NCI-H2081 treated with DMSO at 0.1 percent for 48 hours (cell line): Measurements from ENCODE around the gene KLHL40.

ENCODE experiments used
- DNase-seq: peaks from one replicate; lab custom pipeline; 2025; lab: John Stamatoyannopoulos, UW

KLHL40 gene, protein sequence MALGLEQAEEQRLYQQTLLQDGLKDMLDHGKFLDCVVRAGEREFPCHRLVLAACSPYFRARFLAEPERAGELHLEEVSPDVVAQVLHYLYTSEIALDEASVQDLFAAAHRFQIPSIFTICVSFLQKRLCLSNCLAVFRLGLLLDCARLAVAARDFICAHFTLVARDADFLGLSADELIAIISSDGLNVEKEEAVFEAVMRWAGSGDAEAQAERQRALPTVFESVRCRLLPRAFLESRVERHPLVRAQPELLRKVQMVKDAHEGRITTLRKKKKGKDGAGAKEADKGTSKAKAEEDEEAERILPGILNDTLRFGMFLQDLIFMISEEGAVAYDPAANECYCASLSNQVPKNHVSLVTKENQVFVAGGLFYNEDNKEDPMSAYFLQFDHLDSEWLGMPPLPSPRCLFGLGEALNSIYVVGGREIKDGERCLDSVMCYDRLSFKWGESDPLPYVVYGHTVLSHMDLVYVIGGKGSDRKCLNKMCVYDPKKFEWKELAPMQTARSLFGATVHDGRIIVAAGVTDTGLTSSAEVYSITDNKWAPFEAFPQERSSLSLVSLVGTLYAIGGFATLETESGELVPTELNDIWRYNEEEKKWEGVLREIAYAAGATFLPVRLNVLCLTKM

DNA sequence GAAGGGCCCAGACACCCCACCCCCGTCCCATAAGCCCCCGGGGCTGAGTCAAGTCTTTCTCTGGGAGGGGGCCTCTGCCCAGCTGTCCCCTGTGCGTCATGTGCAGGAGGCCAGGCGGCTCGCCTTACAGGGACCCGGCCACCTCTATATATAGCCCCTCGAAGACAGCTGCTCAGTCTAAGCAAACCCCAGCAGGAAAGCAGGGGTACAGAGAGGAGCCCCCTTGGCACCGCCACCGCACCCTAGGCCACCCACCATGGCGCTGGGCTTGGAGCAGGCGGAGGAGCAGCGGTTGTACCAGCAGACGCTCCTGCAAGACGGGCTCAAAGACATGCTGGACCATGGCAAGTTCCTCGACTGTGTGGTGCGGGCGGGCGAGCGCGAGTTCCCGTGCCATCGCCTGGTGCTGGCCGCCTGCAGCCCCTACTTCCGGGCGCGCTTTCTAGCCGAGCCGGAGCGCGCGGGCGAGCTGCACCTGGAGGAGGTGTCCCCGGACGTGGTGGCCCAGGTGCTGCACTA, at the start of gene KLHL40:
KLHL40 (plus strand) TSS at position 175 of the 519 bp plus-strand sequence; CDS start at position 257, 82 bp downstream.
- DNase-seq, result no peak

- no peak for DNase-seq
Observed at GRCh38 chr3:42637001-42637400, 48.3 kb upstream of the KLHL40 start.

GRCh38 chr3:42638339-42638842, 46.9 kb upstream of the KLHL40 start:
- DNase-seq, result no peak

DNA sequence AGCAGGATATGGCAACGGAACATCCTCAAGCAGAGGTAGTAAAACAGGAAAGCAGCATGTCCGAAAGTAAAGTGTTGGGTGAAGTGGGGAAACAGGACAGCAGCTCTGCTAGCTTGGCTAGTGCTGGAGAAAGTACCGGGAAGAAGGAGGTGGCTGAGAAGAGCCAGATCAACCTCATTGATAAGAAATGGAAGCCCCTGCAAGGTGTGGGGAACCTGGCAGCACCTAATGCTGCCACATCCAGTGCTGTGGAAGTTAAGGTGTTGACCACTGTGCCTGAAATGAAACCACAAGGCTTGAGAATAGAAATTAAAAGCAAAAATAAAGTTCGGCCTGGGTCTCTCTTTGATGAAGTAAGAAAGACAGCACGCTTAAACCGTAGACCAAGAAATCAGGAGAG, 46.1 kb upstream of the KLHL40 start:
- no peak for DNase-seq

- DNase-seq, result no peak
Observed at GRCh38 chr3:42640129-42640528, 45.2 kb upstream of the KLHL40 start.

DNA sequence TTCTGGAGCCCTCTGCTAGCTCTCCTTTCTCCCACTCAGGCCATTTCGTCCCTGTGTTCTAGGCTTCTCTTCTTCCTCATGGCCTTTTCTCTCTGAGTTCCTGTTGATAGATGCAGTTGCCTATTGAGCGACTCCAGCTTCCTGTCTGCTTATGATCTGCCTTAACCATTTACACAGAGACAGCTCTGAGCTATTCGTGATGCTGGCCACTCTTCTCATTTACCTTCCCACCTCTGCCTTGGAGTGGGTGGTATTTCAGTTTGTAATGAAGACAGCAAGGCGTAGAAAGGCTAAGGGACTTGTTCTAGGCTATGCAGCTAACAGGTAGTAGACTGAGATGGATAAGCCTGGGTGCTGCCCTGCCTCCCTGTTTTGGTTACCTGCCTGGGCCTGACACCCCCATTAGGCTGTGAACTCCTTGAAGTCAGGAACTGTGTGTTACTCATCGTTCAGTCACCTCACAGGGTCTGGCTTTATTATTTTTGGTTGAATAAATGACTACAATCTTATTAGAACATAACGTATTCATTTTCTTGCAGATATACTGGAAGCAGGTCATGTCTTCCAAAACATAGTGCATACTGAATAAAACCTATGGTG, 44.5 kb upstream of the KLHL40 start:
- no peak for DNase-seq

GRCh38 chr3:42647821-42648459, 37.4 kb upstream of the KLHL40 start:
- DNase-seq, result no peak

GRCh38 chr3:42649006-42649405, 36.3 kb upstream of the KLHL40 start:
- DNase-seq, result no peak

DNA sequence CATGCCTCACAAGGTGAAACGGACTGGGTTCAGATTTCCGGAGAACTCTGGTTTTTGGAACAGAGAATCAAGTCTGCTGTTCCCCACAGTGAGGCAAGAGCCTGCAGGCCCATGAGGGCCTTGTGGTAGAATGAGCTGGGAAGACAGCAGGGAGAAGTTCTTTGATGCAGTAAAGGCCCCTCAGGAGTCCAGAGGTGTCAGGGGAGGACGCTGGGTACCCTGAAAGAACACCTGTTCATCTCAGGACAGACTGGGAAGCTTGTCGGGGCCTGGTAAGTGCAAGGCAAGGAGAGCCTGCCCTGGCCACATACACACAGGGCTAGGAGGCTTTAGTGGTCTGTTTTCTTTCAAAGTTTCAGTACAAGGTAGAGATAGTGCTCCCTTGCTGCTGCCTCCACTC, 35.6 kb upstream of the KLHL40 start:
- DNase-seq, result no peak

- no peak for DNase-seq
Observed at GRCh38 chr3:42651248-42652091, 33.9 kb upstream of the KLHL40 start.

DNA sequence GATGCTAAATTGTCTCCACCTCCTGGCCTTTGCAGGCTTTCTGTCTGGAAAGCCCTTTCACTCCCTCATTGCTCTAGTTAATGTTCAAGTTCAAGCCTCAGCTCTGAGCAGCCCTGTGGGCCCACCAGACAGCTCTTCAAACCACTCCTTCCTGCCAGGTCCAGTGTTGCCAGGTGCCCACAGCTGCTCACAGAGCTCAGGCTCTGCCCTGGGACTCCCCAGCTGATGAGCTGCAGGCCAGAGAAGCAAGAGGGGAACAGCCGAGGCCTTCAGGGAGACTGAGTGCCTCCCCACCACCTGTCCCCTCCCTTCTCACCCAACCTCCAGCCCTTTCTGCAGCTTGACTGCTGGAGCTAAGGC, 33.1 kb upstream of the KLHL40 start:
- DNase-seq, result no peak

DNA sequence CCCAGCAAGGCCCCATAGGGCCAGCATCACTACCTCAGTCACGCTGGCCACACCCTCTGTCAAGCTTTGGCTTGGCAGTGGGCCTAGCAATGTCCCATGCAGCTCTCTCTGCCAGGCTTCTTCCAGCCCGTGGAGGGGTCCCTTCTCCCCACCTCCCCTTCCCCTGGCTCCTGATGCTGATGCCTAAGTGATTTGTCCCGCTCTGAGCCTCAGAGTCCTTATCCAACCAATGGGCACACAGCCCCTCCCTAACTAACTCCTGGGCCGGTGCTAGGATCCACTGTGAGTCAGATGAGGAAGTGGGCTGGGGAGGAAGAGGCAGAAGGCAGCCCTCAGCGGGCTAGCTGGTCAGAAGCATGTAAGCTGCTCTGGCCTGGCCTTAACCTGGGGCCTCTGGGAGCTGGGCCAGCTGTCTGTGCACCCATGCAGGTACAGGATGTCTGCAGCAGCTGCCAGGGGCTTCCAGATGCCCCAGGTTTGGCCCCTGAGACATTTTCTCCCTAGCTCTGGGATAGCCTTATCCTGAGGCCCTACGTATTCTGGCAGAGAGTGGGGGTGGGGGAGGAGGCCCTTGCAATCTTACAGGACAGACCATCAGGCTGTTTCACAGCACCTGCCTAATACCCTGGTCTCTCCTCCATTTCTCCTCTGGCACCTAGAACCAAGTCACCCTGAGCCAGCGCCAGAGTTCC, 32.6 kb upstream of the KLHL40 start:
- DNase-seq, result no peak

DNA sequence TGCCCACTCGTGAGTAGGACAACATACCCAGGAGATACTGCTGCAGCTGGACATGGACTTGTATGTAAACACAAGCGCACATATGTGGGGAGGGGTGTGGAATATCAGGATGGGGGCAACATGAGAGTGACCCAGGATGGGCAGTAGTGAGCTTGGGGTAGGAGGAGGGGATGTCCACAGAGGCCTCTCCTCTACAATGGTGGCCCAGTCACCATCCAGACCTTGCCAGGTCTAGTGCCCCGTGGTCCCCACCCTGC, 32.1 kb upstream of the KLHL40 start:
- no peak for DNase-seq

GRCh38 chr3:42653560-42654330, 31.6 kb upstream of the KLHL40 start, which contains the start of gene ZBTB47:
TSS of gene ZBTB47 (plus strand) at chr3:42653697. CDS start at chr3:42658356, 4,659 bp downstream.
- no peak for DNase-seq

- no peak for DNase-seq
Observed at GRCh38 chr3:42654331-42655201, 30.8 kb upstream of the KLHL40 start.

- DNase-seq, result no peak
Observed at GRCh38 chr3:42655331-42655888, 29.9 kb upstream of the KLHL40 start.

GRCh38 chr3:42655980-42656679, 29.2 kb upstream of the KLHL40 start:
- DNase-seq, result no peak
